ENCODE results near the gene PLCB1.
A peak's percentile ranks its signal among the peaks of the same experiment; 100 is the strongest.

PLCB1 gene

GRCh38 chr20:8647961-8648441 lies 515.9 kb downstream of the PLCB1 start:
- Histone ChIP-seq H3K79me1 (ENCODE audit: low read length) (no peaks in the 10 kb centered on the region), H4K91ac (ENCODE audit: low read depth, low read length) (no peak overlapping the region), H3K27me3 (ENCODE audit: insufficient read depth, low read length) (no peaks in the 10 kb centered on the region), H3K9me3 (ENCODE audit: insufficient read depth, low read depth, low read length) (no peaks in the 10 kb centered on the region), H3K36me3 (ENCODE audit: control insufficient read depth in 1 of 2, insufficient read depth in 2 of 2, low read length in 2 of 2) (peaks cover 2 to 3% of the 10 kb centered on the region in 2 experiments), H3K79me2 (ENCODE audit: control insufficient read depth, insufficient read depth, low read length, poor library complexity) (no peaks in the 10 kb centered on the region), H3K18ac (ENCODE audit: low read length) (no peak overlapping the region), H3K4me2 (ENCODE audit: low read length) (no peak overlapping the region), H3K27ac (ENCODE audit: low read depth, low read length) (peak overlapping the region; percentile 22), H3K23ac (ENCODE audit: low read length) (no peak overlapping the region), H4K8ac (ENCODE audit: low read depth, low read length) (no peak overlapping the region), H3K4me1 (ENCODE audit: control insufficient read depth in 1 of 2, insufficient read depth in 2 of 2, low read length in 2 of 2) (peaks cover 0 to 10% of the 10 kb centered on the region in 2 experiments), H2BK120ac (ENCODE audit: insufficient read depth, low read length, poor library complexity) (no peak overlapping the region), H3K4me3 (ENCODE audit: low read depth, low read length) (no peak overlapping the region), H4K12ac (ENCODE audit: low read depth, low read length) (no peak overlapping the region), H3K9ac (ENCODE audit: low read length) (no peak overlapping the region), H2BK5ac (ENCODE audit: low read depth, low read length, poor library complexity) (no peak overlapping the region), H2AFZ (ENCODE audit: insufficient read depth, low read length, poor library complexity) (peak overlapping the region; percentile 6), H3K14ac (ENCODE audit: low read length) (no peak overlapping the region), H2BK12ac (ENCODE audit: low read length) (no peak overlapping the region), H3K4ac (ENCODE audit: low read depth, low read length) (no peak overlapping the region), H2AK5ac (ENCODE audit: low read length) (no peak overlapping the region)
- no CpG with 5 or more reads among the region's 5 CpGs for WGBS (ENCODE audit: extremely low coverage, insufficient coverage, insufficient read length)
- DNase-seq, result no peak

GRCh38 chr20:8648466-8648865 lies 516.4 kb downstream of the PLCB1 start:
- no peak overlapping the region for H2BK5ac ChIP-seq (ENCODE audit: low read depth, low read length, poor library complexity)
- H3K4me3 ChIP-seq (ENCODE audit: low read depth, low read length), result no peak overlapping the region
- H3K79me2 ChIP-seq (ENCODE audit: control insufficient read depth, insufficient read depth, low read length, poor library complexity), result no peaks in the 10 kb centered on the region
- no peak overlapping the region for H3K9ac ChIP-seq (ENCODE audit: low read length)
- no peaks in the 10 kb centered on the region for H3K9me3 ChIP-seq (ENCODE audit: insufficient read depth, low read depth, low read length)
- no peak overlapping the region for H2AFZ ChIP-seq (ENCODE audit: insufficient read depth, low read length, poor library complexity)
- no peak overlapping the region for H2BK12ac ChIP-seq (ENCODE audit: low read length)
- no peak overlapping the region for H2AK5ac ChIP-seq (ENCODE audit: low read length)
- H3K79me1 ChIP-seq (ENCODE audit: low read length), result no peaks in the 10 kb centered on the region
- H3K4me2 ChIP-seq (ENCODE audit: low read length), result no peak overlapping the region
- no CpG with 5 or more reads among the region's 2 CpGs for WGBS (ENCODE audit: extremely low coverage, insufficient coverage, insufficient read length)
- H3K36me3 ChIP-seq (ENCODE audit: control insufficient read depth in 1 of 2, insufficient read depth in 2 of 2, low read length in 2 of 2), result peaks cover 2 to 3% of the 10 kb centered on the region in 2 experiments
- H3K4ac ChIP-seq (ENCODE audit: low read depth, low read length), result no peak overlapping the region
- H4K91ac ChIP-seq (ENCODE audit: low read depth, low read length), result no peak overlapping the region
- H4K12ac ChIP-seq (ENCODE audit: low read depth, low read length), result no peak overlapping the region
- no peak for DNase-seq
- H3K14ac ChIP-seq (ENCODE audit: low read length), result no peak overlapping the region
- peak overlapping the region; percentile 22 for H3K27ac ChIP-seq (ENCODE audit: low read depth, low read length)
- no peak overlapping the region for H2BK120ac ChIP-seq (ENCODE audit: insufficient read depth, low read length, poor library complexity)
- peaks cover 0 to 10% of the 10 kb centered on the region in 2 experiments for H3K4me1 ChIP-seq (ENCODE audit: control insufficient read depth in 1 of 2, insufficient read depth in 2 of 2, low read length in 2 of 2)
- H3K27me3 ChIP-seq (ENCODE audit: insufficient read depth, low read length), result no peaks in the 10 kb centered on the region
- no peak overlapping the region for H4K8ac ChIP-seq (ENCODE audit: low read depth, low read length)
- no peak overlapping the region for H3K18ac ChIP-seq (ENCODE audit: low read length)
- H3K23ac ChIP-seq (ENCODE audit: low read length), result no peak overlapping the region

GRCh38 chr20:8652396-8652795 lies 520.3 kb downstream of the PLCB1 start:
- Histone ChIP-seq H2BK120ac (ENCODE audit: insufficient read depth, low read length, poor library complexity) (no peak overlapping the region), H3K23ac (ENCODE audit: low read length) (no peak overlapping the region), H3K36me3 (ENCODE audit: control insufficient read depth in 1 of 2, insufficient read depth in 2 of 2, low read length in 2 of 2) (peaks cover 2 to 3% of the 10 kb centered on the region in 2 experiments), H4K91ac (ENCODE audit: low read depth, low read length) (no peak overlapping the region), H2AK5ac (ENCODE audit: low read length) (no peak overlapping the region), H3K4ac (ENCODE audit: low read depth, low read length) (no peak overlapping the region), H3K18ac (ENCODE audit: low read length) (no peak overlapping the region), H2BK5ac (ENCODE audit: low read depth, low read length, poor library complexity) (no peak overlapping the region), H3K9me3 (ENCODE audit: insufficient read depth, low read depth, low read length) (no peaks in the 10 kb centered on the region), H4K8ac (ENCODE audit: low read depth, low read length) (no peak overlapping the region), H3K4me1 (ENCODE audit: control insufficient read depth in 1 of 2, insufficient read depth in 2 of 2, low read length in 2 of 2) (peaks cover 0 to 6% of the 10 kb centered on the region in 2 experiments), H4K12ac (ENCODE audit: low read depth, low read length) (no peak overlapping the region), H3K27ac (ENCODE audit: low read depth, low read length) (no peak overlapping the region), H2BK12ac (ENCODE audit: low read length) (no peak overlapping the region), H3K4me2 (ENCODE audit: low read length) (no peak overlapping the region), H3K79me2 (ENCODE audit: control insufficient read depth, insufficient read depth, low read length, poor library complexity) (no peaks in the 10 kb centered on the region), H3K9ac (ENCODE audit: low read length) (no peak overlapping the region), H3K14ac (ENCODE audit: low read length) (no peak overlapping the region), H3K79me1 (ENCODE audit: low read length) (no peaks in the 10 kb centered on the region), H2AFZ (ENCODE audit: insufficient read depth, low read length, poor library complexity) (no peak overlapping the region), H3K27me3 (ENCODE audit: insufficient read depth, low read length) (no peaks in the 10 kb centered on the region), H3K4me3 (ENCODE audit: low read depth, low read length) (no peak overlapping the region)
- DNase-seq, result no peak
- WGBS (ENCODE audit: extremely low coverage, insufficient coverage, insufficient read length), result no CpG with 5 or more reads among the region's 3 CpGs

GRCh38 chr20:8654486-8654885 lies 522.4 kb downstream of the PLCB1 start:
- Histone ChIP-seq H2BK12ac (ENCODE audit: low read length) (no peak overlapping the region), H3K4me3 (ENCODE audit: low read depth, low read length) (no peak overlapping the region), H2BK5ac (ENCODE audit: low read depth, low read length, poor library complexity) (no peak overlapping the region), H3K27ac (ENCODE audit: low read depth, low read length) (no peak overlapping the region), H2AK5ac (ENCODE audit: low read length) (no peak overlapping the region), H3K18ac (ENCODE audit: low read length) (no peak overlapping the region), H3K79me1 (ENCODE audit: low read length) (no peaks in the 10 kb centered on the region), H4K91ac (ENCODE audit: low read depth, low read length) (no peak overlapping the region), H3K4me1 (ENCODE audit: control insufficient read depth in 1 of 2, insufficient read depth in 2 of 2, low read length in 2 of 2) (no peaks in the 10 kb centered on the region), H3K36me3 (ENCODE audit: control insufficient read depth in 1 of 2, insufficient read depth in 2 of 2, low read length in 2 of 2) (peaks cover 2 to 3% of the 10 kb centered on the region in 2 experiments), H3K4me2 (ENCODE audit: low read length) (no peak overlapping the region), H3K4ac (ENCODE audit: low read depth, low read length) (no peak overlapping the region), H3K9me3 (ENCODE audit: insufficient read depth, low read depth, low read length) (no peaks in the 10 kb centered on the region), H4K8ac (ENCODE audit: low read depth, low read length) (no peak overlapping the region), H2BK120ac (ENCODE audit: insufficient read depth, low read length, poor library complexity) (no peak overlapping the region), H4K12ac (ENCODE audit: low read depth, low read length) (no peak overlapping the region), H3K23ac (ENCODE audit: low read length) (no peak overlapping the region), H3K79me2 (ENCODE audit: control insufficient read depth, insufficient read depth, low read length, poor library complexity) (no peaks in the 10 kb centered on the region), H3K27me3 (ENCODE audit: insufficient read depth, low read length) (no peaks in the 10 kb centered on the region), H3K14ac (ENCODE audit: low read length) (no peak overlapping the region), H3K9ac (ENCODE audit: low read length) (no peak overlapping the region), H2AFZ (ENCODE audit: insufficient read depth, low read length, poor library complexity) (no peak overlapping the region)
- DNase-seq, result no peak
- WGBS (ENCODE audit: extremely low coverage, insufficient coverage, insufficient read length), result no CpG with 5 or more reads among the region's 2 CpGs

All from trophoblast cell (in vitro differentiated cells and primary cell).